ENCODE data around the gene CBR3.
A peak's percentile ranks its signal among the peaks of the same experiment; 100 is the strongest.
"Not testable (repeated sequence)": the region's sequence is repeated elsewhere in the genome, so short reads cannot be mapped to it uniquely, and the experiment has no call there.

The CBR3 gene

GRCh38 chr21:36134803-36135390 lies at the start of gene CBR3:
Gene CBR3 (plus strand): TSS chr21:36135079. CDS start chr21:36135193, 114 bp downstream.
- peak; percentile 57 for DNase-seq

DNA sequence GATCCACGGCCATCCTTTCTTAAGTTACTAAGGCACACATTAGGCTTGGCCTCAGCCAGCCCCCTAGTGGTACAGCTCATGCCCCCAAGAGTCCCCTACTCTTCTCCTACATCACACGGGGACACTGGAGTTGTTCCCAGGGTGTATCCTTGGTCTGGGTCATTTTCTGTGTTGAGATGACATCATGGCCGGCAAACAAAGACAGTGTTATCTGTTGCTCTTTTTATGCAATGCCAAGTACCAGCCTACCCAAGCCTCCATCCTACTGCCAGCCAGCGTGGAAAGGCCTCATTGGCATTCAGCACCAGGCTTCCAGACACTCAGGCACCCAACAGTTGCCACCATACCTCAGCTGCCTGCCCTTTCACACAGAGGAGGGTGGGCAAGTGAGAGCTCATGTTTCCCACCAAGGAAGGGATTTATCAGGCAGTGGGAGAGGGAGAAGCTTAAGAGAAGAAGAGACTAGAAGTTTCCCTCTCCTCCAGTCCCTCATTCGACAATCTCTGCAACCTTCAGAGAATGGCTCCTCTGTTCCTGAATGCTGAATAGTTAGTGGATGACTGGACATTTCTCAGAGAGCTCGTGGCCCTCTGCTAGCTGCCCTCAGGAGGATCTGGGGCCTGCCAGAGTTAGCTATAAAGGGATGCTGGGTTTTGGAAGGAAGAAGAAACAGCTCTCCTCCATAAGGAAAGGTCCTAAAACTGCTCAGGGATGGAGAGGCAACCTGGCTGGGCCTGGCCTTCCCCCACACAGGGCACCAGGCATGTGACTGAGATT lies 47.3 kb upstream of the CBR3 start:
- DNase-seq: no peak

- no peak for DNase-seq
Measured at GRCh38 chr21:36089946-36090345, 44.9 kb upstream of the CBR3 start.

- no peak for DNase-seq
Measured at GRCh38 chr21:36092681-36093080, 42.2 kb upstream of the CBR3 start.

- no peak for DNase-seq
Measured at GRCh38 chr21:36093512-36093911, 41.4 kb upstream of the CBR3 start.

DNA sequence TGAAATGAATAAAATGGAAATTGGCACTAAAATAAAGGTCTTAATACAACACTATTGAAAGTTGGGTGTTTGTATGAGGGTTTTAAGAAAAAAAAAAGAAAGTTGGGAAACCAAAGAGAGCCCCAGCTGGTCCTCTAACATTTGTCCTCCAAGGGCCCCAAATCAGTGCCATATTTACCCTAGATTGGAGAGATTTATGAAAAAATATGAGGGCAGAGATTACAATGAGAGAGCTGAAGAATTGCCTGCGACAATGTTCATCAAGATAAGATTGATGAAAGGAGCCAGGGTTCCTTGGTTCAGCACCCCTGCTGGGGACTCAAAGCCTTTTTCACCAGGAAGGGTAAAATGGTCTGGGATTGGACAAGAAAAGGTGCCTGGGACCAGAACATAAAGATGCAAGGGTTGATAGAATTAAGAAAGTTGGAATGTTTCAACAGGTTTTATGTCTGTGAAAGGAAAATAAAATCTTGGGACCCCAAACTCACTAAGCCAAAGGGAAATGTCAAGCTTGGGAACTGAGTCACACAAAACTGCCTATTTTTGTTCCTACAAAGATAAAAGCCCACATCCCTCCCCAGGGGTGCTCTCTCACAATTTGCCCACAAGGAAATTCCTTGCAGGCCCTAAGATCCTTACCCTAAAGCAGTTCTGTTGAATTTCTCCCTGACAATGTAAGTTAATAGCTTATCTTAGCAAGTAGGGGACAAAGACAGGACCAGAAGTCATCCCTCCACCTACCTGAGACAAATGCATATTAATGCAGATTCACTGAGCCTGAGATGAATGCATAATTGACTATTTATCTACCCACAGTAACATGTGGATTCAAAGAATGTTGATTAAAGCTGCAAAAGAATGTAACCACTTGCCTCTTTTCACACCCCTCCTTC lies 38.2 kb upstream of the CBR3 start:
- no peak for DNase-seq

DNA sequence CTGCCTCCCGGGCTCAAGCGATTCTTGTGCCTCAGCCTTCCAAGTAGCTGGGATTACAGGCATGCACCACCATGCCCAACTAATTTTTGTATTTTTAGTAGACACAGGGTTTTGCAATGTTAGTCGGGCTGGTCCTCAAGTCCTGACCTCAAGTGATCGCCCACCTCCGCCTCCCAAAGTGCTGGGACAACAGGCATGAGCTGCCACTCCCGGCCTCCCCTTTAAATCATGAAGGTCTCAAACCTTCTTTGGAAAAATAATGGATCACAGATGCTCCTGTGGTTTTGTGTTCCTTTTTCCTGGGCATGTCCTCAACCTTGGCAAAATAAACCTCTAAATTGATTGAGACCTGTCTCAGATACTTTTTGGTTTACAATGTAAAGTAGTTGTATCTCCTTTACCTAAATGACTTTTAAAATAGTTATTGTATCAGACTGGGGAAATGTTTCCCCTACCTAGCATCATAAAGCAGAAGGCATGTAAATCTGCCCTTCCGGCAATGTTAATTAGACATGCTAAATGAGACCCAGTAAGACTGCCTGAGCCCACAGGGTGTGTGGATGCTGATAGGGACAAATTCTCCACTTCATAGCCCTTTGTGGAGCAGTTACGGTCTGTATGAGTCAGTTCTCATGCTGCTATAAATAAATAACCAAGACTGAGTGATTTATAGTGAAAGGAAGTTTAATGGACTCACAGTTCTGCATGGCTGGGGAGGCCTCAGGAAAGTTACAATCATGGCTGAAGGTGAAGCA lies 37.3 kb upstream of the CBR3 start:
- no peak for DNase-seq

DNA sequence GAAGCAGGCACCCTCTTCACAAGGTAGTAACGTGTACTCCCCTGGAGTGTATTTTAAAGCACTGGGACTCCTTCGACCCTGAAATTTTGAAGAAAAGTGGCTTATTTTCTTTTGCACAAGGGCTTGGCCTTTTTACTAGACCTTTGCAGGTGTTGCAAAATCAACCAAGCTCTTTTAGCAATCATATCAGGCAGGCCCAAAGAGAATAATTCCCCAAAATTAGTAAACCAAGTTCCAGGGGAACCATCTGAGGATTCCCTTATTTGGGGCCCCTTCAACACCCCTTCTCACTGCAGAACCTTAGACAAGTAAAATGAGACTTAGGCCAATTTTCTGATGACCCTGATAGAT lies 36.7 kb upstream of the CBR3 start:
- no peak for DNase-seq

GRCh38 chr21:36099000-36099399 lies 35.9 kb upstream of the CBR3 start:
- DNase-seq: no peak

- not testable (repeated sequence) for DNase-seq
Measured at GRCh38 chr21:36099695-36100211, 35.1 kb upstream of the CBR3 start.

- no peak for DNase-seq
Measured at GRCh38 chr21:36100971-36101641, 33.8 kb upstream of the CBR3 start.

- no peak for DNase-seq
Measured at GRCh38 chr21:36103434-36103833, 31.4 kb upstream of the CBR3 start.

DNA sequence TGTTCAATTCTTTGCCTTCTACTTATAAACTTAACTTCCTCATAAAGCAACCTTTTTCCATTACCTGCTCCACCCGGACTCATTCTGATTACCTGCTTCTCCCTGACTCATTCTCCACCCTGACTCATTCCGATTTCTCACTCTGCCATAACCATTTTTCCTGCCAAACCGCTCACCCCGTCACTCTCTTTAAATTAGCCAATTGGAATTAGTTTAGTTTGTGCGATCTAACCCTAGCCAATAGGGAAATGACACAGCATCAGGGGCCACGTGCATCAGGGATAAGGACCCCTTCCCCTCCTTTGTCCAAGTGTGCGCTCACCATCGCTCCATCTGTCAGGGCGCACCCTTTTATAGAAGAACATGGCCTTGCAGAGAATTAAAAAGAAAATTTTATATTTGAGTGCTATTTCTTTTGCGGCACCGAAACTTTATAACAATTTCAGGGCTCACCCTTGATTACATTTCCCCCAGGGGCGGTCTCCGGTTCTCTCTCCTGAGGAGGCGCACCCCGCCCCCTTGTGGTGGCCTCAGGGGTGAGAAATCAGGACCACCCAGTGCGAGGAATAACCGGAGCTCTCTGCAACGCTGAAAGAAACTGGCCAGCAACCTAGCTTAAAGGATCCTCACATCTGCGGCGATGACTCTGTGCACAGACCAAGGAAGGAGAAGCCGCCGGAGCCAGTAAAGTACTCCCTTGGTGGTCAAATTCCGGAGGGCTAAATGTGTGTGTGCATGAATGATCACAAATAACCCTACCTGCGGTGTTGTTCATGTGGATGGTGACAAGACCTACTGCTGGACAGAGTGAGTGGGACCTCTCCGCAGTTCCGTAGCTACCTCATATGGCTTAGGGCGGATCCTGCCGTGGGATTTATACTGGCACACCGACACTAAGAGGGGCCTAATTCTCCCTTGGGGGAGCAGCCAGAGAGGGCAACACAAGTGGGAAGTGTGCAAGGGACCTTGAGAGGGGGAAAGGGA lies 30.3 kb upstream of the CBR3 start:
- peak; percentile 20 for DNase-seq

GRCh38 chr21:36105327-36105842 lies 29.5 kb upstream of the CBR3 start:
- no peak for DNase-seq

- DNase-seq: no peak
Measured at GRCh38 chr21:36109868-36110267, 25.0 kb upstream of the CBR3 start.

DNA sequence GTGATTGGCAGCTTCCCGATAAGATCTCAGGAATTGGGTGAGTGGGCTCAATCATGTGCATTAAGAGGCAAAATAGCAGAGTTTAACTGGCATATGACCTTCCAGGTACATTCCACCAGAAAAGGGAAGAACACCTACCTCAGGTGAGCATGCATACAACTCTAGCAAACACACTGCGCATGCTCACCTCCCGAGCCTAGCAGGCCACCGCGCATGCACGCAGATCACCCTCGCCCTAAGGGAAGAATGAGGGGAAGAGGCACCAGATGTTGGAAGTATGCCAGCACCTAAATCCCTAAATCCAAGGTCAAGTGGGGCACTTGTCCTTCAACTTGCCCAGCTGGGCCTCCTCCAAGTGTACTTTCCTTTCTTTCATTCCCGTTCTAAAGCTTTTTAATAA lies 23.6 kb upstream of the CBR3 start:
- DNase-seq: no peak

GRCh38 chr21:36113647-36114428 lies 21.0 kb upstream of the CBR3 start:
- peak; percentile 38 for DNase-seq

GRCh38 chr21:36115138-36115730 lies 19.6 kb upstream of the CBR3 start:
- no peak for DNase-seq

DNA sequence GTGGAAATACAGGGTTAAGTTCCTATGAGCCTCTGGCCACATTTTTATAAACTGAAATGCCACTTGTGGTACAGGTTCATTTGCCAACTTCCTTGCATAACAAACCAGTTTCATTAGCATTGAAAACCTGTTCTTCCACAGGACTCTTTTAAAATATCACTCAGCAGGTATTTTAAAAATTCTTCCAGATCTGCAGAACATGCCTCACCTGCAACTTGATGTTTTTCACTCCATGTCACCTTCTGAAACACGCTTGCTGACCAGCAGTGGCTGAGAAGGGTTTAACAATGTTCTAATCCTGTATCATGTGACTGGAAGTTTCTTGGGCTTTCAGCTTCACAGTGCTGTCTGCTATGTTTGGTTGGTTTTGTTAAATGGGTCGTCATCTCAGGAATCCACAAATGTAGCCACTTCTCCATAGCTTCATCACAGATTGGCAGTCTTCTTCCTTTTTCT lies 17.6 kb upstream of the CBR3 start:
- DNase-seq: no peak
